Keratinocyte (primary cell): ENCODE results near the gene USP35. TPM values are rescaled to one million over a fixed set of nuclear protein-coding genes. Genes with fewer than 3 reads are reported as not detected.

Experiments
- DNase-seq: peaks from one replicate; pipeline ENCODE4 v3.0.0-alpha.2; 2011; ENCODE audit warnings: low read depth, missing footprints, low spot score
- FAIRE-seq: peaks from 2 replicates; lab custom pipeline; 2011; peaks lifted over from hg19 to GRCh38; lab: Jason Lieb, UNC
- H2AFZ ChIP-seq: 2 replicates; pipeline ENCODE4 v1.6.0; 2012; ENCODE audit warnings: low read length, control low read depth, inconsistent platforms; ENCODE audit not compliant: control insufficient read depth
- H3K27ac ChIP-seq: 2 replicates; pipeline ENCODE4 v1.5.1; 2011; ENCODE audit warnings: low read length; ENCODE audit not compliant: control insufficient read depth, insufficient read depth
- H3K27me3 ChIP-seq: 3 replicates; pipeline ENCODE4 v1.6.0; 2011; ENCODE audit warnings: low read length; ENCODE audit not compliant: control insufficient read depth, insufficient read depth; ENCODE audit errors: extremely low read depth
- H3K36me3 ChIP-seq, 2 experiments: 2 replicates in 1 of 2; 3 replicates in 1 of 2; pipeline ENCODE4 v1.5.1; 2011; ENCODE audit warnings: low read length in 2 of 2, mild to moderate bottlenecking in 1 of 2; ENCODE audit not compliant: control insufficient read depth in 2 of 2, insufficient read depth in 2 of 2; ENCODE audit errors: extremely low read depth in 1 of 2
- H3K4me1 ChIP-seq: 3 replicates; pipeline ENCODE4 v1.5.1; 2011; ENCODE audit warnings: low read length; ENCODE audit not compliant: control insufficient read depth, insufficient read depth; ENCODE audit errors: extremely low read depth
- H3K4me2 ChIP-seq: 3 replicates; pipeline ENCODE4 v1.6.0; 2011; ENCODE audit warnings: low read depth, low read length; ENCODE audit not compliant: control insufficient read depth, insufficient read depth; ENCODE audit errors: extremely low read depth
- H3K4me3 ChIP-seq, 3 experiments: fragments of 200-600 bp in 1 of 3; sonication (generic) in 1 of 3; 2 replicates in 2 of 3; 3 replicates in 1 of 3; pipeline ENCODE4 v1.5.1; 2011 to 2016; ENCODE audit warnings: low read length in 3 of 3, mild to moderate bottlenecking in 3 of 3, control low read depth in 2 of 3, inconsistent platforms in 1 of 3, low read depth in 1 of 3, mixed read lengths in 1 of 3, mixed run types in 1 of 3, moderate library complexity in 1 of 3; ENCODE audit not compliant: control insufficient read depth in 2 of 3, insufficient read depth in 2 of 3; ENCODE audit errors: extremely low read depth in 1 of 3
- H3K79me2 ChIP-seq: 2 replicates; pipeline ENCODE4 v1.6.0; 2012; ENCODE audit warnings: low read length; ENCODE audit not compliant: control insufficient read depth, insufficient read depth
- H3K9ac ChIP-seq: 3 replicates; pipeline ENCODE4 v1.6.0; 2011; ENCODE audit warnings: low read length; ENCODE audit not compliant: control insufficient read depth, insufficient read depth; ENCODE audit errors: extremely low read depth
- H3K9me1 ChIP-seq: 3 replicates; pipeline ENCODE4 v1.6.0; 2011; ENCODE audit warnings: low read length; ENCODE audit not compliant: control insufficient read depth, insufficient read depth; ENCODE audit errors: extremely low read depth
- H3K9me3 ChIP-seq: 2 replicates; pipeline ENCODE4 v1.5.1; 2012; ENCODE audit warnings: low read depth, low read length; ENCODE audit not compliant: control insufficient read depth
- H4K20me1 ChIP-seq: 3 replicates; pipeline ENCODE4 v1.6.0; 2011; ENCODE audit warnings: low read length; ENCODE audit not compliant: control insufficient read depth, insufficient read depth; ENCODE audit errors: extremely low read depth
- CTCF ChIP-seq, 3 experiments: IDR thresholded peaks in 1 of 3; conservative IDR thresholded peaks in 1 of 3; optimal IDR thresholded peaks in 1 of 3; 2 replicates in 2 of 3; 3 replicates in 1 of 3; pipeline versions ENCODE3 to v1.5.1; 2011; ENCODE audit warnings: low read length in 3 of 3, mild to moderate bottlenecking in 3 of 3, moderate library complexity in 2 of 3, control low read depth in 1 of 3, inconsistent platforms in 1 of 3; ENCODE audit not compliant: insufficient read depth in 2 of 3; ENCODE audit errors: extremely low read depth in 1 of 3
- EZH2 ChIP-seq: IDR thresholded peaks from one replicate; pipeline ENCODE4 v1.6.1; 2012; ENCODE audit warnings: inconsistent platforms, mild to moderate bottlenecking, low read length, moderate library complexity
- dilution Hi-C: fragments of 300-500 bp; cut with MboI; formaldehyde crosslinking; loops from one replicate; pipeline ENCODE4 v1.7.0; 2020; ENCODE audit warnings: low sequenced_read_pairs; ENCODE audit not compliant: extremely low pct_ligation_motif_present
- polyA plus RNA-seq, 5 experiments: library from polyadenylated mRNA; depleted of rRNA in 3 of 5; stranded (reverse) in 3 of 5; stranded (forward) in 1 of 5; unstranded in 1 of 5; fragments of >200 nt; gene quantifications; 1 replicate in 1 of 5; 2 replicates in 3 of 5; 3 replicates in 1 of 5; pipeline versions ENCODE4 v1.2.1 to v1.2.3, GENCODE V29; 2011 to 2012; ENCODE audit warnings: missing spikeins in 2 of 5, low read depth in 1 of 5, low replicate concordance in 1 of 5

Gene USP35
- polyA plus RNA-seq, 1 donor (not counting 4 experiments of a cell fraction or from before 2014, with no cell fraction given): 5.0 TPM

GRCh38 chr11:78248903-78249302 is 60.2 kb downstream of the USP35 start:
- H4K20me1 ChIP-seq: no peaks in the 10 kb centered on the region
- no peaks in the 10 kb centered on the region for H3K27me3 ChIP-seq
- H3K27ac ChIP-seq: no peak overlapping the region
- no peaks in the 10 kb centered on the region for H3K9me3 ChIP-seq
- dilution Hi-C loops: no loop called here
- no peak overlapping the region for H3K9ac ChIP-seq
- H3K36me3 ChIP-seq: no peaks in the 10 kb centered on the region
- TF ChIP-seq EZH2 (no peak), CTCF (optimal IDR thresholded peaks at IDR 0.05 in 1 of 3, IDR thresholded peaks at IDR 0.05 in 1 of 3, conservative IDR thresholded peaks at IDR 0.05 in 1 of 3; ENCODE audit: extremely low read depth in 1 of 3, insufficient read depth in 2 of 3, low read length in 3 of 3) (no peak)
- no peak overlapping the region for H3K4me2 ChIP-seq
- no peak overlapping the region for H2AFZ ChIP-seq
- no peaks in the 10 kb centered on the region for H3K4me1 ChIP-seq
- DNase-seq (no peak), FAIRE-seq (no peak)
- H3K4me3 ChIP-seq: no peak overlapping the region
- no peaks in the 10 kb centered on the region for H3K79me2 ChIP-seq
- H3K9me1 ChIP-seq: no peaks in the 10 kb centered on the region

- Histone ChIP-seq H3K9ac (no peak overlapping the region), H3K27me3 (no peaks in the 10 kb centered on the region), H3K9me1 (no peaks in the 10 kb centered on the region), H3K27ac (no peak overlapping the region), H2AFZ (no peak overlapping the region), H3K9me3 (no peaks in the 10 kb centered on the region), H3K79me2 (no peaks in the 10 kb centered on the region), H3K4me2 (no peak overlapping the region), H3K4me3 (no peak overlapping the region), H3K36me3 (no peaks in the 10 kb centered on the region), H4K20me1 (no peaks in the 10 kb centered on the region), H3K4me1 (no peaks in the 10 kb centered on the region)
- TF ChIP-seq EZH2 (no peak), CTCF (optimal IDR thresholded peaks at IDR 0.05 in 1 of 3, IDR thresholded peaks at IDR 0.05 in 1 of 3, conservative IDR thresholded peaks at IDR 0.05 in 1 of 3; ENCODE audit: extremely low read depth in 1 of 3, insufficient read depth in 2 of 3, low read length in 3 of 3) (no peak)
- FAIRE-seq (no peak), DNase-seq (no peak)
- dilution Hi-C loops: no loop called here
Observed at GRCh38 chr11:78250099-78250498, 61.4 kb downstream of the USP35 start.
